Tibial artery (tissue), 4 donors: ENCODE measurements around the gene ALDH1L1.

ENCODE experiments used
- DNase-seq, 2 donors: peaks; one replicate each; pipeline ENCODE4 v3.0.0-alpha.2; 2019
- H3K27ac ChIP-seq, 2 donors: fragments of 200-600 bp; sonication (generic) in 1 of 2; 1 replicate in 1 of 2; 2 replicates in 1 of 2; pipeline ENCODE4 v1.5.1; 2018 to 2019; ENCODE audit warnings: mild to moderate bottlenecking in 1 of 2
- H3K27me3 ChIP-seq, 2 donors: fragments of 200-600 bp; sonication (generic) in 1 of 2; one replicate each; pipeline versions ENCODE4 v1.5.1 to v1.6.0; 2016 to 2019
- H3K36me3 ChIP-seq, 3 donors: fragments of 200-600 bp; sonication (generic) in 2 of 3; one replicate each; pipeline ENCODE4 v1.5.1; 2016 to 2019; ENCODE audit warnings: mild to moderate bottlenecking in 2 of 3
- H3K4me1 ChIP-seq, 4 donors: fragments of 200-600 bp; sonication (generic) in 2 of 4; 1 replicate in 3 of 4; 2 replicates in 1 of 4; pipeline ENCODE4 v1.5.1; 2016 to 2019
- H3K4me3 ChIP-seq, 2 donors: fragments of 200-600 bp; sonication (generic) in 1 of 2; 1 replicate in 1 of 2; 2 replicates in 1 of 2; pipeline ENCODE4 v1.5.1; 2018 to 2019; ENCODE audit warnings: mild to moderate bottlenecking in 2 of 2
- H3K9me3 ChIP-seq, 3 donors: fragments of 200-600 bp; sonication (generic) in 1 of 3; one replicate each; pipeline ENCODE4 v1.5.1; 2016 to 2019
- intact Hi-C: fragments of 100-400 bp; cut with DNase I; formaldehyde crosslinking; loops from one replicate; pipeline ENCODE4 v1.15.0; 2023; ENCODE audit warnings: low total_unique reads
- TF ChIP-seq, protein P1 (sequence below), 2 experiments: fragments of 200-600 bp in 1 of 2; fragments of 450-650 bp in 1 of 2; IDR thresholded peaks; one replicate each; pipeline ENCODE4 v1.5.1; 2017 to 2019; ENCODE audit warnings: antibody characterized with exemption in 2 of 2, mild to moderate bottlenecking in 1 of 2, moderate library complexity in 1 of 2

ALDH1L1 gene

GRCh38 chr3:126109146-126109879 is 71.1 kb downstream of the ALDH1L1 start:
- Histone ChIP-seq H3K4me1 (no peaks in the 10 kb centered on the region), H3K4me3 (no peak overlapping the region), H3K36me3 (peaks cover 0 to 49% (median 0%) of the 10 kb centered on the region in 3 donors), H3K9me3 (no peaks in the 10 kb centered on the region), H3K27ac (no peak overlapping the region), H3K27me3 (no peaks in the 10 kb centered on the region)
- intact Hi-C loops = no loop called here
- TF ChIP-seq, protein P1, sequence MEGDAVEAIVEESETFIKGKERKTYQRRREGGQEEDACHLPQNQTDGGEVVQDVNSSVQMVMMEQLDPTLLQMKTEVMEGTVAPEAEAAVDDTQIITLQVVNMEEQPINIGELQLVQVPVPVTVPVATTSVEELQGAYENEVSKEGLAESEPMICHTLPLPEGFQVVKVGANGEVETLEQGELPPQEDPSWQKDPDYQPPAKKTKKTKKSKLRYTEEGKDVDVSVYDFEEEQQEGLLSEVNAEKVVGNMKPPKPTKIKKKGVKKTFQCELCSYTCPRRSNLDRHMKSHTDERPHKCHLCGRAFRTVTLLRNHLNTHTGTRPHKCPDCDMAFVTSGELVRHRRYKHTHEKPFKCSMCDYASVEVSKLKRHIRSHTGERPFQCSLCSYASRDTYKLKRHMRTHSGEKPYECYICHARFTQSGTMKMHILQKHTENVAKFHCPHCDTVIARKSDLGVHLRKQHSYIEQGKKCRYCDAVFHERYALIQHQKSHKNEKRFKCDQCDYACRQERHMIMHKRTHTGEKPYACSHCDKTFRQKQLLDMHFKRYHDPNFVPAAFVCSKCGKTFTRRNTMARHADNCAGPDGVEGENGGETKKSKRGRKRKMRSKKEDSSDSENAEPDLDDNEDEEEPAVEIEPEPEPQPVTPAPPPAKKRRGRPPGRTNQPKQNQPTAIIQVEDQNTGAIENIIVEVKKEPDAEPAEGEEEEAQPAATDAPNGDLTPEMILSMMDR (IDR thresholded peaks at IDR 0.05) = no peak
- DNase-seq = peak; percentile 15 to 44

GRCh38 chr3:126108676-126109050 is 71.7 kb downstream of the ALDH1L1 start:
- no peaks in the 10 kb centered on the region for H3K27me3 ChIP-seq
- H3K36me3 ChIP-seq = peaks cover 0 to 55% (median 0%) of the 10 kb centered on the region in 3 donors
- H3K4me3 ChIP-seq = no peak overlapping the region
- intact Hi-C loops = no loop called here
- TF ChIP-seq, protein P1 (IDR thresholded peaks at IDR 0.05) = no peak
- DNase-seq = no peak
- peaks cover 0 to 4% (median 3%) of the 10 kb centered on the region in 4 donors for H3K4me1 ChIP-seq
- H3K9me3 ChIP-seq = no peaks in the 10 kb centered on the region
- no peak overlapping the region for H3K27ac ChIP-seq

DNA sequence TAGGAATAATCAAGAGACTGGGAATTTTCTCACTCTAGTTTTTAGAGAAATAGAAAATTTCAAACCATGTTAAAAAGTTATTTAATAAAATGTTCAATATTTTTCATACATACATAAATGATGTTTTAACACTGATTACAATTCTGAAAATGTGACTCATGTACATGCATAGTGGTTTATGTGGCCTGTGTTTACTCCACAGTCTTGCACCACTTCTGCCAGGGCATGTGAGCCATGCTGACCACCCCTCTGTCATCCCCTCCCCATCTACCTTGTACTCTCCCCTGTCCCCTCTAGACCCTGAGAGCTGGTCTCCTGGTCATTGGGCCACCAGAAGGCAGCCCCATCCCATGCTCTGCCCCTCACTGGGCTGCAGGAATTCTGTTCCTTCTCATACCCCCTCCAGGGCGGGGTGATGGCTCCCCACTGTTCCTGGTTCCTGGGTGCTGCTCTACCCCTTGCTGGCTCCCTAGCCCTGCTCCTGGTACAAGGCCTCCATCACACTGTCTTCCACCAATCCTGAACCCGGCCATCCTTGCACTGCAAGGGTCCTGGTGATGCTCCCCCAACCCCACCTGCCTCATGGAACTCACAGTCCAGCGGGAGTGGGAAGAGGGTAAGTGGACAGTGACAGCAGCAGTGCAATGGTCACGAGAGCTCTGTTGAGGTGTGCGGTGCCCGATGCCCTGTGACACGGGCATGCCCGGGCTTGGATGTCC is 72.3 kb downstream of the ALDH1L1 start:
- intact Hi-C loops = no loop called here
- no peaks in the 10 kb centered on the region for H3K9me3 ChIP-seq
- peak; percentile 11 to 50 for DNase-seq
- TF ChIP-seq, protein P1 (IDR thresholded peaks at IDR 0.05) = no peak
- peaks cover 0 to 59% (median 0%) of the 10 kb centered on the region in 3 donors for H3K36me3 ChIP-seq
- no peaks in the 10 kb centered on the region for H3K27me3 ChIP-seq
- H3K27ac ChIP-seq = no peak overlapping the region
- H3K4me3 ChIP-seq = no peak overlapping the region
- peaks cover 0 to 9% (median 9%) of the 10 kb centered on the region in 4 donors for H3K4me1 ChIP-seq

DNA sequence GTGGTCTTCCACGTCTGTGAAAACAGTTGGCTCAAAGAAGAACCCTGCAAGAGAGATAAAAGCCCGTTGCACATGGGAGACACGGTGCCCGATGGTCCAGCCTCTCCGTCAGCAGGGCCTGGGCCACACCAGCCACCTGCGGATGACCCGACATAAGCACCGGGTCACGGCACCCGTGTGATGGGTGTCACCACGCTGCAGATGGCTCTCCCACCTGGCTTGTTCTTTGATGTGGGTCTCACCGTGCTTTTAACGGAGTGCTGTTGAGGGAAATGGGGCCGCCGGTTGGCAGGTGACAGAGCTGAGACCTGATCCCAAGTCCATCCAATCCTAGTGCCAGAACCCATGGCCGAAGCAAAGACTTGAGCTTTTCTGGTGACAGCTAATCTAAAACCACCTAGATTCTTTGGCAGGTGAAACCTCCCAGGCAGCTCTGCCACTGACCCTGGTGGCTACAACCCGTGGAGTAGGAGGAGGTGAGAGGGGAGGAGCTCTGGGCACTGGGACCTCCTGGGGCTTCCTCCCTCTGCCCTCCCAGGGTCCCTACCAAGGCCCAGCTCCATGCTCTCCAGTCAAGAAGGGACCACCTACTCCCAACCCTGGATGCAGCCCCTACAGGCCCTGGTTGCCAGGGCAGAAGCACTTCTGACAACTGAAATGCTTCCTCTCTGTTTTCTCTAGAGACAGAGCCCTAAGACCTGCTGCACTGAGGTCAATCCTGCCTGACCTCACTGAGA is 73.0 kb downstream of the ALDH1L1 start:
- peaks cover 0 to 59% (median 0%) of the 10 kb centered on the region in 3 donors for H3K36me3 ChIP-seq
- H3K27ac ChIP-seq = no peak overlapping the region
- peak; percentile 11 to 44 for DNase-seq

More for the DNA sequence above, 73.0 kb downstream of the ALDH1L1 start:
- intact Hi-C loops = no loop called here
- no peaks in the 10 kb centered on the region for H3K27me3 ChIP-seq
- H3K4me1 ChIP-seq = peaks cover 3 to 17% (median 16%) of the 10 kb centered on the region in 4 donors
- H3K4me3 ChIP-seq = no peak overlapping the region
- no peaks in the 10 kb centered on the region for H3K9me3 ChIP-seq
- TF ChIP-seq, protein P1 (IDR thresholded peaks at IDR 0.05) = no peak
